Measurements from ENCODE around the gene LHPP. TPM values are rescaled to one million over a fixed set of nuclear protein-coding genes. Genes with fewer than 3 reads are reported as not detected.

The LHPP gene
- total and polyA plus RNA-seq, 9 donors: 4.3 to 19.9 (median 12.6) TPM

GRCh38 chr10:124525751-124526600, 64.4 kb downstream of the LHPP start:
- no peak overlapping the region for H3K4me3 ChIP-seq
- intact Hi-C loops (cut with DNase I): loop anchor here in 1 of 4 donors (10.0 kb wide), 1 partner anchor 299 kb away; no protein-coding TSS in a partner anchor
- no peak for TF ChIP-seq CTCF (IDR thresholded peaks at IDR 0.05)
- no peak for TF ChIP-seq EP300 (IDR thresholded peaks at IDR 0.05)
- no peak for TF ChIP-seq POLR2A (IDR thresholded peaks at IDR 0.05)
- H3K27ac ChIP-seq: no peak overlapping the region
- H3K36me3 ChIP-seq: no peaks in the 10 kb centered on the region
- peaks cover 8% of the 10 kb centered on the region for H3K4me1 ChIP-seq (ENCODE audit: insufficient read depth)
- H3K9me3 ChIP-seq: no peaks in the 10 kb centered on the region
- H3K27me3 ChIP-seq: no peaks in the 10 kb centered on the region
- 89 to 91% (median 90%) methylated on average over 20 of the region's 20 CpGs for whole genome bisulfite sequencing, 3 donors
- DNase-seq: no peak

DNA sequence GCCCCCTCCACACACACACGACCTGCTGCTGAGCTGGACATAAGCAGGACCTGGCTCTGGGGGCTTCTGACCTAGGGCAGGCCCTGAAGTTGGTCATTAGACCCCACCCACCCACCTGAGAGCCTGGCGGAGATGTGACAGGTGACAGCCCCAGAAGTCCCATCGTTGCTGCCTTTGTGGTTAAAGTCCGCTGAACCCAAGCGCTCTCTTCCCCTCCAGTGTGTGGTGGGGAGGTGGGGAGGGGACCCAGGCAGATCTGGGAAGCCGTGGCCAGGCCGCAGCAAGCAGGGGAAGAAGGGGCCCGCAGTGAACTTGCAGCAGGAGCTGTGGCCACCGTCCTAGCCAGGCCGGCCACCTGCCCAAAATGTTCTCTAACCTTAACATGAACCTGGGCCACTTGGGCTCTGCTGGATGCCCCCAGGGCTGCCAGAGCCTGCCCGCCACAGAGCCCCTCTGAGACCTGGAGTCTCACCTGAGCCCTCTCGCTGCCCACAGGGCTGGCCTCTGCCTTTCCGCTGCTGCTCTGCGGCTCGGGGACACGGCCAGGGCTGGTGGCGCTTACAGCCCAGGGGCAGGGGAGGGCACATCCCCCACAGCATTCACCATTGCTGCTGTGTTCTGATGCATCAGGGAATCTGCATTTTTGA, 65.1 kb downstream of the LHPP start:
- H3K9me3 ChIP-seq: no peaks in the 10 kb centered on the region
- no peak overlapping the region for H3K4me3 ChIP-seq
- H3K27me3 ChIP-seq: no peaks in the 10 kb centered on the region
- TF ChIP-seq CTCF (IDR thresholded peaks at IDR 0.05) (no peak), EP300 (IDR thresholded peaks at IDR 0.05) (no peak), POLR2A (IDR thresholded peaks at IDR 0.05) (no peak)
- DNase-seq: peak in 1 of 5 donors; percentile 17
- H3K36me3 ChIP-seq: no peaks in the 10 kb centered on the region
- WGBS, 3 donors: 80 to 88% (median 83%) methylated on average over 17 of the region's 17 CpGs
- H3K4me1 ChIP-seq (ENCODE audit: insufficient read depth): peaks cover 8% of the 10 kb centered on the region
- H3K27ac ChIP-seq: no peak overlapping the region
- intact Hi-C loops (cut with DNase I): loop anchor here in 1 of 4 donors (10.0 kb wide), 1 partner anchor 298 kb away; no protein-coding TSS in a partner anchor

DNA sequence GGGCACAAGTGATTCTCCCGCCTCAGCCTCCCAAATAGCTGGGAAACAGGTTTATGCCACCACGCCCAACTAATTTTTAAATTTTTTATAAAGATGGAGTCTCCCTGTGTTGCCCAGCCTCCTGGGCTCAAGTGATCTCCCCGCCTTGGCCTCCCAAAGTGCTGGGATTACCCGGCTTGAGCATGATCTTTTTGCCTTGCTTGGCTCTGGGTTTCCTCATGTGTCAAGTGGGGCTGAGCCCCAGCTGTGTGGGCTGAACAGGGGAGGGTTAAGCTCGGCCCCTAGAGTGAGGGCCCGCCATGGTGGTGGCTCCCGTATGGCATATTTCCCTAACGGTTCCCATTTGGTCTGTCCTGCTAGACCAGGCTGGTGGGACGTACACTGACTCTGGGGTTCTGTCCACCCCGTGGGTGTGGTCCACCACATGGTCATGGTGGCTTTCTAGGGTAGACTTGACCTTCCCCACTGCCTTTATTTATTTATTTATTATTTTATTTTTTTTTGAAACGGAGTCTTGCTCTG, 66.3 kb downstream of the LHPP start:
- TF ChIP-seq CTCF (IDR thresholded peaks at IDR 0.05) (no peak), POLR2A (IDR thresholded peaks at IDR 0.05) (no peak), EP300 (IDR thresholded peaks at IDR 0.05) (no peak)
- Histone ChIP-seq H3K27me3 (no peaks in the 10 kb centered on the region), H3K9me3 (no peaks in the 10 kb centered on the region), H3K4me1 (ENCODE audit: insufficient read depth) (peaks cover 12% of the 10 kb centered on the region), H3K27ac (no peak overlapping the region), H3K36me3 (no peaks in the 10 kb centered on the region), H3K4me3 (no peak overlapping the region)
- intact Hi-C loops (cut with DNase I): loop anchor here in 1 of 4 donors (10.0 kb wide), 1 partner anchor 297 kb away; no protein-coding TSS in a partner anchor
- no peak for DNase-seq
- 86 to 91% (median 87%) methylated on average over 11 of the region's 11 CpGs for WGBS, 3 donors

- Histone ChIP-seq H3K36me3 (no peaks in the 10 kb centered on the region), H3K4me1 (ENCODE audit: insufficient read depth) (peaks cover 10% of the 10 kb centered on the region), H3K27ac (no peak overlapping the region), H3K9me3 (no peaks in the 10 kb centered on the region), H3K27me3 (no peaks in the 10 kb centered on the region), H3K4me3 (no peak overlapping the region)
- no peak for DNase-seq
- intact Hi-C loops (cut with DNase I): loop anchor here (2.0 to 10.0 kb wide), 8 partner anchors 95 to 535 kb away; partner anchors contain the start of gene FAM53B (in 2 of the 4)
- whole genome bisulfite sequencing, 3 donors: 32 to 44% (median 40%) methylated on average over 15 to 17 of the region's 17 CpGs
- TF ChIP-seq POLR2A (IDR thresholded peaks at IDR 0.05): no peak
- no peak for TF ChIP-seq CTCF (IDR thresholded peaks at IDR 0.05)
- no peak for TF ChIP-seq EP300 (IDR thresholded peaks at IDR 0.05)
Measured at GRCh38 chr10:124529661-124530214, 68.1 kb downstream of the LHPP start.
